Parathyroid adenoma (tissue), 2 donors: ENCODE measurements around the gene ZNF440.

Source experiments
- H2AFZ ChIP-seq: fragments of 300-600 bp; sonication (generic); one replicate; pipeline ENCODE4 v1.7.0; 2017; ENCODE audit warnings: antibody characterized with exemption, mild to moderate bottlenecking
- H3K27ac ChIP-seq: fragments of 300-600 bp; sonication (generic); one replicate; pipeline ENCODE4 v1.7.0; 2017
- H3K27me3 ChIP-seq: fragments of 300-600 bp; sonication (generic); one replicate; pipeline ENCODE4 v1.7.0; 2017; ENCODE audit warnings: low read length; ENCODE audit not compliant: control insufficient read depth, insufficient read depth
- H3K36me3 ChIP-seq: fragments of 300-600 bp; sonication (generic); one replicate; pipeline ENCODE4 v1.7.0; 2017; ENCODE audit warnings: low read length; ENCODE audit not compliant: control insufficient read depth, insufficient read depth
- H3K4me1 ChIP-seq: fragments of 300-600 bp; sonication (generic); one replicate; pipeline ENCODE4 v1.7.0; 2017; ENCODE audit warnings: control low read depth
- H3K4me2 ChIP-seq: fragments of 300-600 bp; sonication (generic); one replicate; pipeline ENCODE4 v1.7.0; 2017; ENCODE audit warnings: low read length
- H3K4me3 ChIP-seq: fragments of 300-600 bp; sonication (generic); one replicate; pipeline ENCODE4 v1.7.0; 2017; ENCODE audit warnings: low read depth, low read length
- H3K79me2 ChIP-seq: fragments of 300-600 bp; sonication (generic); one replicate; pipeline ENCODE4 v1.7.0; 2017; ENCODE audit warnings: control low read depth
- H3K9ac ChIP-seq: fragments of 300-600 bp; sonication (generic); one replicate; pipeline ENCODE4 v1.7.0; 2017; ENCODE audit warnings: mild to moderate bottlenecking
- H3K9me3 ChIP-seq: fragments of 300-600 bp; sonication (generic); one replicate; pipeline ENCODE4 v1.7.0; 2017; ENCODE audit warnings: low read length; ENCODE audit not compliant: control insufficient read depth
- TF ChIP-seq, protein P1 (sequence below): fragments of 300-600 bp; sonication (generic); IDR thresholded peaks from one replicate; pipeline ENCODE4 v1.7.0; 2017; ENCODE audit warnings: antibody characterized with exemption, mild to moderate bottlenecking
- donor health status: primary hyperparathyroidism.

The ZNF440 gene

GRCh38 chr19:11806354-11807098 lies 7.5 kb upstream of the ZNF440 start:
- H3K9me3 ChIP-seq: no peaks in the 10 kb centered on the region
- H3K79me2 ChIP-seq: peaks cover 4% of the 10 kb centered on the region
- H3K36me3 ChIP-seq: no peaks in the 10 kb centered on the region
- TF ChIP-seq, protein P1, sequence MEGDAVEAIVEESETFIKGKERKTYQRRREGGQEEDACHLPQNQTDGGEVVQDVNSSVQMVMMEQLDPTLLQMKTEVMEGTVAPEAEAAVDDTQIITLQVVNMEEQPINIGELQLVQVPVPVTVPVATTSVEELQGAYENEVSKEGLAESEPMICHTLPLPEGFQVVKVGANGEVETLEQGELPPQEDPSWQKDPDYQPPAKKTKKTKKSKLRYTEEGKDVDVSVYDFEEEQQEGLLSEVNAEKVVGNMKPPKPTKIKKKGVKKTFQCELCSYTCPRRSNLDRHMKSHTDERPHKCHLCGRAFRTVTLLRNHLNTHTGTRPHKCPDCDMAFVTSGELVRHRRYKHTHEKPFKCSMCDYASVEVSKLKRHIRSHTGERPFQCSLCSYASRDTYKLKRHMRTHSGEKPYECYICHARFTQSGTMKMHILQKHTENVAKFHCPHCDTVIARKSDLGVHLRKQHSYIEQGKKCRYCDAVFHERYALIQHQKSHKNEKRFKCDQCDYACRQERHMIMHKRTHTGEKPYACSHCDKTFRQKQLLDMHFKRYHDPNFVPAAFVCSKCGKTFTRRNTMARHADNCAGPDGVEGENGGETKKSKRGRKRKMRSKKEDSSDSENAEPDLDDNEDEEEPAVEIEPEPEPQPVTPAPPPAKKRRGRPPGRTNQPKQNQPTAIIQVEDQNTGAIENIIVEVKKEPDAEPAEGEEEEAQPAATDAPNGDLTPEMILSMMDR: no peak
- no peak overlapping the region for H2AFZ ChIP-seq
- no peaks in the 10 kb centered on the region for H3K27me3 ChIP-seq
- H3K4me3 ChIP-seq: no peak overlapping the region
- no peak overlapping the region for H3K4me2 ChIP-seq
- H3K9ac ChIP-seq: no peak overlapping the region
- no peaks in the 10 kb centered on the region for H3K4me1 ChIP-seq
- no peak overlapping the region for H3K27ac ChIP-seq

- Histone ChIP-seq H3K4me3 (no peak overlapping the region), H3K27ac (no peak overlapping the region), H3K36me3 (no peaks in the 10 kb centered on the region), H3K9ac (no peak overlapping the region), H3K79me2 (peaks cover 4% of the 10 kb centered on the region), H3K27me3 (no peaks in the 10 kb centered on the region), H3K9me3 (no peaks in the 10 kb centered on the region), H3K4me1 (no peaks in the 10 kb centered on the region), H3K4me2 (no peak overlapping the region), H2AFZ (no peak overlapping the region)
- TF ChIP-seq, protein P1: no peak
Observed at GRCh38 chr19:11807099-11807380, 7.0 kb upstream of the ZNF440 start.

- Histone ChIP-seq H3K9ac (no peak overlapping the region), H2AFZ (peak overlapping the region; percentile 93), H3K9me3 (no peaks in the 10 kb centered on the region), H3K79me2 (peaks cover 16% of the 10 kb centered on the region), H3K4me3 (peak overlapping the region; percentile 98), H3K27me3 (no peaks in the 10 kb centered on the region), H3K4me2 (peak overlapping the region; percentile 97), H3K27ac (peak overlapping the region; percentile 99), H3K4me1 (peaks cover 22% of the 10 kb centered on the region), H3K36me3 (no peaks in the 10 kb centered on the region)
- TF ChIP-seq, protein P1: no peak
Observed at GRCh38 chr19:11813703-11814028, 407 bp upstream of the ZNF440 start.

GRCh38 chr19:11814700-11815035 lies 595 bp downstream of the ZNF440 start:
- H3K27ac ChIP-seq: peak overlapping the region; percentile 99
- peak overlapping the region; percentile 99 for H3K9ac ChIP-seq
- H3K27me3 ChIP-seq: no peaks in the 10 kb centered on the region
- H3K9me3 ChIP-seq: no peaks in the 10 kb centered on the region
- H3K4me1 ChIP-seq: peaks cover 22% of the 10 kb centered on the region
- peak overlapping the region; percentile 89 for H3K4me2 ChIP-seq
- H3K4me3 ChIP-seq: peak overlapping the region; percentile 98
- H3K36me3 ChIP-seq: no peaks in the 10 kb centered on the region
- TF ChIP-seq, protein P1: no peak
- peaks cover 16% of the 10 kb centered on the region for H3K79me2 ChIP-seq
- H2AFZ ChIP-seq: peak overlapping the region; percentile 93

GRCh38 chr19:11821474-11822109 lies 7.5 kb downstream of the ZNF440 start:
- Histone ChIP-seq H3K36me3 (no peaks in the 10 kb centered on the region), H3K4me1 (peaks cover 43% of the 10 kb centered on the region), H3K9ac (no peak overlapping the region), H3K27ac (peak overlapping the region; percentile 95), H2AFZ (no peak overlapping the region), H3K9me3 (no peaks in the 10 kb centered on the region), H3K4me3 (peak overlapping the region; percentile 27), H3K27me3 (no peaks in the 10 kb centered on the region), H3K4me2 (peak overlapping the region; percentile 52), H3K79me2 (peaks cover 25% of the 10 kb centered on the region)
- TF ChIP-seq, protein P1: no peak
